ENCODE measurements around the gene SFN. TPM values are rescaled to one million over a fixed set of nuclear protein-coding genes. Genes with fewer than 3 reads are reported as not detected.

The SFN gene
- total and polyA plus RNA-seq, 2 of the 13 experiments (the other 11 are each of a cell fraction or from before 2014, with no cell fraction given) = 4.3 to 5.6 TPM

GRCh38 chr1:26826261-26827105 lies 36.5 kb upstream of the SFN start, which contains the start of gene ZDHHC18 (continued):
- TF ChIP-seq ZBTB2 (CRISPR knock-in tag; IDR thresholded peaks at IDR 0.05; ENCODE audit: low read depth) (no peak), MBD4 (IDR thresholded peaks at IDR 0.05; ENCODE audit: borderline replicate concordance, low read length) (no peak), RARG (CRISPR knock-in tag; IDR thresholded peaks at IDR 0.05; ENCODE audit: low read depth) (no peak), PAF1 (CRISPR knock-in tag; IDR thresholded peaks at IDR 0.05) (no peak), HNRNPLL (IDR thresholded peaks at IDR 0.05; ENCODE audit: low read depth, low read length, poor library complexity, severe bottlenecking) (peak; percentile 10), GATA4 (IDR thresholded peaks at IDR 0.05; ENCODE audit: borderline replicate concordance, low read depth) (no peak), ZNF282 (IDR thresholded peaks at IDR 0.05; ENCODE audit: partially characterized antibody) (no peak), JUNB (CRISPR knock-in tag; IDR thresholded peaks at IDR 0.05; ENCODE audit: borderline replicate concordance) (no peak), ZNF879 (CRISPR knock-in tag; IDR thresholded peaks at IDR 0.05) (no peak), ZC3H13 (CRISPR knock-in tag; IDR thresholded peaks at IDR 0.05) (no peak), DNMT3B (CRISPR knock-in tag; conservative IDR thresholded peaks at IDR 0.05) (no peak), ZUFSP (CRISPR knock-in tag; IDR thresholded peaks at IDR 0.05; ENCODE audit: borderline replicate concordance) (no peak), THAP9 (CRISPR knock-in tag; IDR thresholded peaks at IDR 0.05; ENCODE audit: borderline replicate concordance) (no peak), HNRNPL (IDR thresholded peaks at IDR 0.05; ENCODE audit: low read depth, low read length) (peak; percentile 66; the same call in 1 of the 2 replicates), ZFP1 (CRISPR knock-in tag; IDR thresholded peaks at IDR 0.05) (no peak), FOXK2 (IDR thresholded peaks at IDR 0.05) (no peak), BORCS8-MEF2B (CRISPR knock-in tag; IDR thresholded peaks at IDR 0.05) (no peak), SOX13 (IDR thresholded peaks at IDR 0.05) (no peak), SOX13 (CRISPR knock-in tag; conservative IDR thresholded peaks at IDR 0.05 in 1 of 2, IDR thresholded peaks at IDR 0.05 in 1 of 2) (no peak), ZNF616 (CRISPR knock-in tag; IDR thresholded peaks at IDR 0.05; ENCODE audit: low read depth) (no peak), ZNF746 (CRISPR knock-in tag; IDR thresholded peaks at IDR 0.05) (no peak), SSRP1 (CRISPR knock-in tag; IDR thresholded peaks at IDR 0.05) (no peak), ZNF674 (CRISPR knock-in tag; IDR thresholded peaks at IDR 0.05; ENCODE audit: low read depth) (no peak), MNT (IDR thresholded peaks at IDR 0.05) (no peak)

Measured in HepG2 (cell line).